Vagina (tissue), 2 donors: ENCODE data around the gene PTTG1IP. TPM values are rescaled to one million over a fixed set of nuclear protein-coding genes. Genes with fewer than 3 reads are reported as not detected.
A peak's percentile ranks its signal among the peaks of the same experiment; 100 is the strongest.

ENCODE experiments used
- DNase-seq, 2 donors: peaks; one replicate each; pipeline ENCODE4 v3.0.0-alpha.2; 2017; ENCODE audit errors: extremely low spot score in 2 of 2
- H3K27ac ChIP-seq: fragments of 200-600 bp; sonication (generic); one replicate; pipeline ENCODE4 v1.5.1; 2019
- H3K27me3 ChIP-seq: fragments of 200-600 bp; sonication (generic); one replicate; pipeline ENCODE4 v1.5.1; 2019
- H3K36me3 ChIP-seq, 2 donors: fragments of 200-600 bp; sonication (generic); one replicate each; pipeline ENCODE4 v1.5.1; 2017 to 2019
- H3K4me1 ChIP-seq: fragments of 200-600 bp; sonication (generic); one replicate; pipeline ENCODE4 v1.5.1; 2019
- H3K4me3 ChIP-seq, 2 donors: fragments of 200-600 bp; sonication (generic); 1 replicate in 1 of 2; 2 replicates in 1 of 2; pipeline ENCODE4 v1.5.1; 2016 to 2019
- H3K9me3 ChIP-seq: fragments of 200-600 bp; sonication (generic); one replicate; pipeline ENCODE4 v1.5.1; 2019
- CTCF ChIP-seq, 3 experiments: fragments of 450-650 bp in 2 of 3; fragments of 200-600 bp in 1 of 3; sonication (generic) in 1 of 3; IDR thresholded peaks; one replicate each; pipeline ENCODE4 v1.5.1; 2017 to 2019; ENCODE audit warnings: antibody characterized with exemption in 3 of 3, mild to moderate bottlenecking in 2 of 3, moderate library complexity in 2 of 3
- POLR2A ChIP-seq, 2 donors: fragments of 450-650 bp; IDR thresholded peaks; one replicate each; pipeline ENCODE4 v1.6.1; 2017; ENCODE audit warnings: antibody characterized with exemption in 2 of 2, mild to moderate bottlenecking in 2 of 2, moderate library complexity in 2 of 2
- POLR2AphosphoS5 ChIP-seq, 2 donors: sonication (generic); formaldehyde crosslinking; IDR thresholded peaks; one replicate each; pipeline ENCODE4 v1.9.0; 2017; ENCODE audit warnings: antibody characterized with exemption in 2 of 2, mild to moderate bottlenecking in 2 of 2, low read depth in 1 of 2; ENCODE audit not compliant: insufficient read depth in 1 of 2
- intact Hi-C: fragments of 100-400 bp; cut with DNase I; formaldehyde crosslinking; loops from one replicate; pipeline ENCODE4 v1.15.1; 2023
- total RNA-seq: library from RNA; depleted of rRNA; stranded (reverse); fragments of >200 nt; gene quantifications from one replicate; pipeline ENCODE4 v1.2.3, GENCODE V29; 2016

PTTG1IP gene
- total RNA-seq, 1 donor from 2014 or later: 165 TPM

- Histone ChIP-seq H3K36me3 (peaks cover 0 to 14% of the 10 kb centered on the region in 2 donors), H3K27ac (peak overlapping the region; percentile 94), H3K9me3 (no peaks in the 10 kb centered on the region), H3K27me3 (no peaks in the 10 kb centered on the region), H3K4me3 (peak overlapping the region; percentile 85 to 94), H3K4me1 (peaks cover 39% of the 10 kb centered on the region)
- intact Hi-C loops: loop anchor here (5.0 kb wide), 1 partner anchor 55 kb away; the partner anchor contains the start of gene PTTG1IP
- TF ChIP-seq POLR2AphosphoS5 (IDR thresholded peaks at IDR 0.05; ENCODE audit: insufficient read depth in 1 of 2, low read depth in 1 of 2) (peak in 1 of 2 donors; percentile 30), POLR2A (IDR thresholded peaks at IDR 0.05) (no peak), CTCF (IDR thresholded peaks at IDR 0.05) (no peak)
- DNase-seq: no peak
Observed at GRCh38 chr21:44817506-44817880, 56.0 kb downstream of the PTTG1IP start.

GRCh38 chr21:44816761-44817505 is 56.6 kb downstream of the PTTG1IP start:
- H3K27ac ChIP-seq: peak overlapping the region; percentile 5
- H3K4me1 ChIP-seq: peaks cover 41% of the 10 kb centered on the region
- intact Hi-C loops: loop anchor here (5.0 kb wide), 1 partner anchor 55 kb away; the partner anchor contains the start of gene PTTG1IP
- peak overlapping the region; percentile 85 to 94 for H3K4me3 ChIP-seq
- no peak for DNase-seq
- peaks cover 0 to 14% of the 10 kb centered on the region in 2 donors for H3K36me3 ChIP-seq
- H3K27me3 ChIP-seq: no peaks in the 10 kb centered on the region
- no peaks in the 10 kb centered on the region for H3K9me3 ChIP-seq
- no peak for TF ChIP-seq POLR2AphosphoS5 (IDR thresholded peaks at IDR 0.05; ENCODE audit: insufficient read depth in 1 of 2, low read depth in 1 of 2)
- TF ChIP-seq CTCF (IDR thresholded peaks at IDR 0.05): no peak
- TF ChIP-seq POLR2A (IDR thresholded peaks at IDR 0.05): no peak

- Histone ChIP-seq H3K9me3 (no peaks in the 10 kb centered on the region), H3K27ac (no peak overlapping the region), H3K4me3 (peak overlapping the region in 1 of 2 donors; percentile 85), H3K36me3 (peaks cover 0 to 14% of the 10 kb centered on the region in 2 donors), H3K4me1 (peaks cover 41% of the 10 kb centered on the region), H3K27me3 (no peaks in the 10 kb centered on the region)
- no peak for DNase-seq
- intact Hi-C loops: loop anchor here (5.0 kb wide), 1 partner anchor 56 kb away; the partner anchor contains the start of gene PTTG1IP
- TF ChIP-seq POLR2A (IDR thresholded peaks at IDR 0.05) (no peak), CTCF (IDR thresholded peaks at IDR 0.05) (no peak), POLR2AphosphoS5 (IDR thresholded peaks at IDR 0.05; ENCODE audit: insufficient read depth in 1 of 2, low read depth in 1 of 2) (no peak)
Observed at GRCh38 chr21:44815852-44816628, 57.5 kb downstream of the PTTG1IP start.

- peaks cover 41% of the 10 kb centered on the region for H3K4me1 ChIP-seq
- intact Hi-C loops: loop anchor here (5.0 kb wide), 1 partner anchor 57 kb away; the partner anchor contains the start of gene PTTG1IP
- no peaks in the 10 kb centered on the region for H3K27me3 ChIP-seq
- no peak for DNase-seq
- no peak overlapping the region for H3K27ac ChIP-seq
- TF ChIP-seq POLR2AphosphoS5 (IDR thresholded peaks at IDR 0.05; ENCODE audit: insufficient read depth in 1 of 2, low read depth in 1 of 2) (no peak), CTCF (IDR thresholded peaks at IDR 0.05) (no peak)
- peaks cover 0 to 14% of the 10 kb centered on the region in 2 donors for H3K36me3 ChIP-seq
- no peaks in the 10 kb centered on the region for H3K9me3 ChIP-seq
- no peak overlapping the region for H3K4me3 ChIP-seq
Observed at GRCh38 chr21:44815225-44815624, 58.3 kb downstream of the PTTG1IP start.
